ENCODE measurements around the gene VAT1.
A peak's percentile ranks its signal among the peaks of the same experiment; 100 is the strongest.

The VAT1 gene

GRCh38 chr17:43024407-43025289 lies 2.5 kb upstream of the VAT1 start, which contains the start of gene RND2:
Gene RND2, plus strand, starts transcription at chr17:43025231. Its CDS starts 117 bp downstream, at chr17:43025348.
- ChIA-PET CTCF (interaction anchor here (0.8 to 2.0 kb wide), 23 partner anchors 10 to 460 kb away, joined by 3 to 14 read pairs (median 4); partner anchors contain the start of genes DHX8, IFI35, RPL27 and TMEM106A), POLR2A (interaction anchor here (0.8 to 1.8 kb wide), 3 partner anchors 26 to 291 kb away, joined by 4 to 16 read pairs (median 10); partner anchors contain the start of genes BRCA1 and RPL27)
- DNase-seq (ENCODE audit: extremely low spot score), result peak; percentile 89
- TF ChIP-seq CTCF (IDR thresholded peaks at IDR 0.05; ENCODE audit: control extremely low read depth, extremely low read depth, low read depth, missing control alignments), result peak; percentile 63

DNA sequence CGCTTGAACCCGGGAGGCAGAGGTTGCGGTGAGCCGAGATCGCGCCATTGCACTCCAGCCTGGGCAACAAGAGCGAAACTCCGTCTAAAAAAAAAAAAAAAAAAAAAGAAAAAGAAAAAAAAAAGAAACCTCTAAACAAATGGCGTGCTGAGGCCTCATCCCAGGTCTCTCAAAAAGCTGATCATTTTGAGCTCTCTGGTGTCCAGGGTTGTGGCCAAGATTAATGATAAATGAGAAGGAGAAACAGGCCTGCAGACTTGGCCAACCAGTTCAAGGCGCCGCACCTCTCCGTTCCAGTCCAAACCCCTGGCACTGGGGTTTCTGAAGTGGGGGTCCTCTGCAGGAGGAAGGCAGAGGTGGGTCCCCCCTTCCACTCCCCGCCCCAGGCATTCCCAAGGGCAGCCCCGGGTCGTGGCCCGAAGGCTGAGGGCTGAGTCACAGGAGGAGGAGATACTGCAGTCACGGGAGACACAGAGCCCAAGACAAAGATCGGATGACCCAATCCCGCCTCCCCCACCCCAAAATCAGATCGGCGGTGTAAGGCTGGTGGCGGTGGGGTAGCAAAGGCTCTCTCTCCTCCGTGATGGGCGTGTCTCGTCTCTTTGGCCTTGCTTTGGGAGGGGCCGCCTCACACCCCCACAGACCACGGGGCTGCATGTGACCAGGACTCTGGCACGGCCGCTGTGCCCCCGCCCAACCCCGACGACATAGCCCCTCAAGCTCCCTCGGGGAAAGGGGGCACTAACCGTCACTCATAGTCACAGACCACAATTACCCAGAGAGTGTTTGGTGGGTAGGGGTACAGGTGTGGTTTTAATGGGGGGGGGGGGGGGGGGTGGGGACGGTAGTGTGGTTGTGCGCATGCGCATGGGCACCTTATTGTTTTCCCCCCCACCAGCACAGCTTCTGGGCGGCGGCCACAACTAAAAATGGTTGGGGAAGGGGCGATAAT lies 1.1 kb downstream of the VAT1 start:
- no peak for TF ChIP-seq CTCF (IDR thresholded peaks at IDR 0.05; ENCODE audit: control extremely low read depth, extremely low read depth, low read depth, missing control alignments)
- peak; percentile 57 for DNase-seq (ENCODE audit: extremely low spot score)
- POLR2A ChIA-PET, result interaction anchor here (0.5 to 1.4 kb wide), 3 partner anchors 9 to 124 kb away, joined by 3 read pairs; partner anchors contain the start of gene RPL27
- CTCF ChIA-PET, result interaction anchor here (1.2 kb wide), 1 partner anchor 10 kb away, joined by 3 read pairs; no protein-coding TSS in a partner anchor

GRCh38 chr17:43020030-43020621 lies 2.1 kb downstream of the VAT1 start:
- no peak for TF ChIP-seq CTCF (IDR thresholded peaks at IDR 0.05; ENCODE audit: control extremely low read depth, extremely low read depth, low read depth, missing control alignments)
- DNase-seq (ENCODE audit: extremely low spot score), result no peak
- ChIA-PET POLR2A (interaction anchor here (0.5 to 1.0 kb wide), 2 partner anchors 8 to 125 kb away, joined by 3 read pairs; no protein-coding TSS in a partner anchor), CTCF (no interaction called here)

DNA sequence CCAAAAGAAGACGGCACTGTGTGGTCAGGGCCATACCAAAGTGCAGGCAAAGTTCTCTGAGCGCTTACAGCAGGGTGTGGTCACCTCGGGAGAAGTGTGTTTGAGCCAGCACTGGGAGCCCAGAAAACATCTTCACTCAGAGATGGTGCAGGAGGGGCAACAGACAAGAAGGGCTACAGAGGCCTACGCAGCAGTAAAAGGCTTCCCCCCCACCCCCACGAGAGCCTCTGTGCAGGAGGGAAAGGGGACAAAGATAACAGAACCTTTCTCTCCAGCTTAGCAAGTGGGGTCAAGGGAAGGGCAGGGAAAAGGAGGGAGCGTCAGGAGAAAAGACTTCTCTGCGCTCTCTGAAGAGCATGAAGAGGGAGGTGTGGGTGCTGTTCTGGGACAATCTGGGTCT lies 2.8 kb downstream of the VAT1 start:
- no peak for TF ChIP-seq CTCF (IDR thresholded peaks at IDR 0.05; ENCODE audit: control extremely low read depth, extremely low read depth, low read depth, missing control alignments)
- POLR2A ChIA-PET, result no interaction called here
- DNase-seq (ENCODE audit: extremely low spot score), result no peak
- CTCF ChIA-PET, result interaction anchor here (1.0 to 2.6 kb wide), 2 partner anchors 9 to 22 kb away, joined by 3 to 6 read pairs; partner anchors contain the start of gene RPL27

- ChIA-PET POLR2A (interaction anchor here (0.6 kb wide), 2 partner anchors 11 to 187 kb away, joined by 4 read pairs; no protein-coding TSS in a partner anchor), CTCF (interaction anchor here (1.0 to 2.6 kb wide), 3 partner anchors 10 to 29 kb away, joined by 3 to 6 read pairs (median 3); partner anchors contain the start of gene RPL27)
- TF ChIP-seq CTCF (IDR thresholded peaks at IDR 0.05; ENCODE audit: control extremely low read depth, extremely low read depth, low read depth, missing control alignments), result no peak
- no peak for DNase-seq (ENCODE audit: extremely low spot score)
Measured at GRCh38 chr17:43018932-43019331, 3.3 kb downstream of the VAT1 start.
